SK-N-SH treated with all-trans-retinoic acid at 6 μM for 48 hours (cell line): ENCODE results near the gene CRLF3.

Experiments
- ATAC-seq: fragments of 200-7000 bp; cut with Tn5 transposase; 3 replicates; pipeline ENCODE4 v1.9.1; 2020; ENCODE audit warnings: mild to moderate bottlenecking, moderate library complexity
- ARNTL ChIP-seq: fragments of 450-650 bp; formaldehyde crosslinking; IDR thresholded peaks from 2 replicates; pipeline ENCODE4 v1.5.0; 2020; ENCODE audit warnings: low read depth, mild to moderate bottlenecking, moderate library complexity, borderline replicate concordance
- BACH2 ChIP-seq: fragments of 250-450 bp; sonication (Bioruptor Pico); IDR thresholded peaks from 2 replicates; pipeline ENCODE4 v1.9.0; 2021; ENCODE audit warnings: mild to moderate bottlenecking, borderline replicate concordance
- CSDC2 ChIP-seq: fragments of 250-450 bp; sonication (Bioruptor Pico); IDR thresholded peaks from 2 replicates; pipeline ENCODE4 v1.5.0; 2020; ENCODE audit warnings: mild to moderate bottlenecking, moderate library complexity
- ESRRG ChIP-seq: fragments of 250-450 bp; sonication (Bioruptor Pico); IDR thresholded peaks from 2 replicates; pipeline ENCODE4 v1.6.1; 2021; ENCODE audit warnings: mild to moderate bottlenecking
- GLIS3 ChIP-seq: fragments of 250-450 bp; sonication (Bioruptor Pico); IDR thresholded peaks from 2 replicates; pipeline ENCODE4 v1.5.0; 2020; ENCODE audit warnings: mild to moderate bottlenecking, moderate library complexity
- ISL1 ChIP-seq: fragments of 250-450 bp; sonication (Bioruptor Pico); IDR thresholded peaks from 2 replicates; pipeline ENCODE4 v2.1.2; 2022; ENCODE audit warnings: mild to moderate bottlenecking, moderate library complexity
- POU6F1 ChIP-seq: fragments of 250-450 bp; sonication (Bioruptor Pico); IDR thresholded peaks from 2 replicates; pipeline ENCODE4 v1.8.0; 2021; ENCODE audit warnings: low read depth, mild to moderate bottlenecking, moderate library complexity, borderline replicate concordance
- PPARA ChIP-seq: fragments of 250-450 bp; sonication (Bioruptor Pico); IDR thresholded peaks from 2 replicates; pipeline ENCODE4 v1.5.0; 2020; ENCODE audit warnings: mild to moderate bottlenecking, borderline replicate concordance
- RARB ChIP-seq: fragments of 250-450 bp; sonication (Bioruptor Pico); IDR thresholded peaks from 2 replicates; pipeline ENCODE4 v1.8.0; 2021; ENCODE audit warnings: mild to moderate bottlenecking, moderate library complexity
- SNAI2 ChIP-seq: fragments of 250-450 bp; sonication (Bioruptor Pico); IDR thresholded peaks from 2 replicates; pipeline ENCODE4 v1.5.0; 2020; ENCODE audit warnings: mild to moderate bottlenecking, moderate library complexity
- TCF4 ChIP-seq: fragments of 250-450 bp; sonication (Bioruptor Pico); IDR thresholded peaks from 2 replicates; pipeline ENCODE4 v1.8.0; 2021; ENCODE audit warnings: mild to moderate bottlenecking, moderate library complexity, borderline replicate concordance
- TSHZ2 ChIP-seq: fragments of 250-450 bp; sonication (Bioruptor Pico); IDR thresholded peaks from 2 replicates; pipeline ENCODE4 v1.5.0; 2020; ENCODE audit warnings: mild to moderate bottlenecking, moderate library complexity
- ZC3H10 ChIP-seq: fragments of 250-450 bp; sonication (Bioruptor Pico); IDR thresholded peaks from 2 replicates; pipeline ENCODE4 v1.5.1; 2021; ENCODE audit warnings: mild to moderate bottlenecking, moderate library complexity
- ZFP3 ChIP-seq: fragments of 250-450 bp; sonication (Bioruptor Pico); IDR thresholded peaks from 2 replicates; pipeline ENCODE4 v1.5.0; 2020; ENCODE audit warnings: mild to moderate bottlenecking, moderate library complexity
- ZFP30 ChIP-seq: fragments of 450-650 bp; formaldehyde crosslinking; IDR thresholded peaks from 2 replicates; pipeline ENCODE4 v1.5.0; 2022; ENCODE audit warnings: mild to moderate bottlenecking, moderate library complexity
- ZNF565 ChIP-seq: fragments of 450-650 bp; formaldehyde crosslinking; conservative IDR thresholded peaks from 2 replicates; pipeline ENCODE4 v1.5.0; 2020; ENCODE audit warnings: low read depth, mild to moderate bottlenecking, moderate library complexity
- ZNF70 ChIP-seq: fragments of 450-650 bp; formaldehyde crosslinking; IDR thresholded peaks from 2 replicates; pipeline ENCODE4 v1.5.0; 2020; ENCODE audit warnings: mild to moderate bottlenecking, moderate library complexity
- ZNF8 ChIP-seq: fragments of 450-650 bp; formaldehyde crosslinking; IDR thresholded peaks from 2 replicates; pipeline ENCODE4 v1.5.0; 2020; ENCODE audit warnings: mild to moderate bottlenecking, moderate library complexity
- TF ChIP-seq, protein P1 (sequence below): fragments of 250-450 bp; sonication (Bioruptor Pico); IDR thresholded peaks from 2 replicates; pipeline ENCODE4 v1.5.1; 2020; ENCODE audit warnings: low read depth, mild to moderate bottlenecking, moderate library complexity
- TF ChIP-seq, protein P2 (sequence below): fragments of 250-450 bp; sonication (Bioruptor Pico); IDR thresholded peaks from 2 replicates; pipeline ENCODE4 v1.8.0; 2020; ENCODE audit warnings: mild to moderate bottlenecking, moderate library complexity, borderline replicate concordance

Gene CRLF3

DNA sequence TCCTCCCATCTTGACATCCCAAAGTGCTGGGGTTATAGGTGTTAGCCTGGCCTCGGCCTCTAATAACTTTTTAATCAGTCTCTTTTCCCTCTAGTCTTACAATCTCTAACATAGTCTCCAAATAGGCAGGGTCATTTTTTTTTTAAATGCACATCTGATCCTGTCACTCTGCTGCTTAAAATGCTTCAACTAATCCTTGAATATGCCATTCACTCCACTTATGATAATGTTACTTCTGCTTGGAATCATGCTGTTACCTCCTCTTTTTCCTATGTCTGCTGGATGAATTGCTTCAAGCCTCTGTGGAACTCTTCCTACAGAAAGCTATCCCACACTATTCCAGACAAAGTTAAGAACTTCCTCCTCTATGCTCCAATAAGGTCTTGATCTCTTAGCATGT is 22.8 kb downstream of the CRLF3 start:
- ATAC-seq, result no peak
- TF ChIP-seq SNAI2 (CRISPR knock-in tag), result no peak
- TF ChIP-seq ZFP3 (CRISPR knock-in tag), result no peak
- no peak for TF ChIP-seq ESRRG (CRISPR knock-in tag)
- TF ChIP-seq, protein P1, sequence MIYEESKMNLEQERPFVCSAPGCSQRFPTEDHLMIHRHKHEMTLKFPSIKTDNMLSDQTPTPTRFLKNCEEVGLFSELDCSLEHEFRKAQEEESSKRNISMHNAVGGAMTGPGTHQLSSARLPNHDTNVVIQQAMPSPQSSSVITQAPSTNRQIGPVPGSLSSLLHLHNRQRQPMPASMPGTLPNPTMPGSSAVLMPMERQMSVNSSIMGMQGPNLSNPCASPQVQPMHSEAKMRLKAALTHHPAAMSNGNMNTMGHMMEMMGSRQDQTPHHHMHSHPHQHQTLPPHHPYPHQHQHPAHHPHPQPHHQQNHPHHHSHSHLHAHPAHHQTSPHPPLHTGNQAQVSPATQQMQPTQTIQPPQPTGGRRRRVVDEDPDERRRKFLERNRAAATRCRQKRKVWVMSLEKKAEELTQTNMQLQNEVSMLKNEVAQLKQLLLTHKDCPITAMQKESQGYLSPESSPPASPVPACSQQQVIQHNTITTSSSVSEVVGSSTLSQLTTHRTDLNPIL (CRISPR knock-in tag), result no peak
- TF ChIP-seq TSHZ2 (CRISPR knock-in tag), result no peak

DNA sequence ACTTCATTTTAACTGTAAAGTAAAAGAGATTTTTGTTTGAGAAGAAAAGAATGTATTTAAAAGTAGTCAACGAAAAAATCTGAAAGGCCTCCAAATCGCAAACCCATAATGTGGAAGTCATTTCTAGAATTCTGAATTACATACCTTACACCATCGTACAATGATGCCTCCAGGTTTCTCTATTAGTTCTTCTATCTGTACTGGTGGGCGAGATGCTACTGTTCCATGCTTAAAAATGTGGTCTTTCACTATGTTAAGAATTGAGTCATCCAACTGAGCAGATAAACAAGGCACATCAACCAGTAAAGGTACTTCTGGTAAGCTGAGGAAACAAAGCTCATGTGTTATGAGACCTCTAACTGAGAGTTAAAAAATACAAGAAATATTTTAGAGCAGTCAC is 28.5 kb downstream of the CRLF3 start:
- no peak for TF ChIP-seq BACH2 (CRISPR knock-in tag)
- TF ChIP-seq TSHZ2 (CRISPR knock-in tag), result no peak
- TF ChIP-seq CSDC2 (CRISPR knock-in tag), result no peak
- no peak for TF ChIP-seq SNAI2 (CRISPR knock-in tag)
- no peak for TF ChIP-seq GLIS3
- TF ChIP-seq POU6F1 (CRISPR knock-in tag), result no peak
- no peak for TF ChIP-seq ZC3H10
- no peak for TF ChIP-seq TCF4 (CRISPR knock-in tag)
- no peak for TF ChIP-seq ZFP30 (CRISPR knock-in tag)
- no peak for TF ChIP-seq RARB (CRISPR knock-in tag)
- TF ChIP-seq, protein P2, sequence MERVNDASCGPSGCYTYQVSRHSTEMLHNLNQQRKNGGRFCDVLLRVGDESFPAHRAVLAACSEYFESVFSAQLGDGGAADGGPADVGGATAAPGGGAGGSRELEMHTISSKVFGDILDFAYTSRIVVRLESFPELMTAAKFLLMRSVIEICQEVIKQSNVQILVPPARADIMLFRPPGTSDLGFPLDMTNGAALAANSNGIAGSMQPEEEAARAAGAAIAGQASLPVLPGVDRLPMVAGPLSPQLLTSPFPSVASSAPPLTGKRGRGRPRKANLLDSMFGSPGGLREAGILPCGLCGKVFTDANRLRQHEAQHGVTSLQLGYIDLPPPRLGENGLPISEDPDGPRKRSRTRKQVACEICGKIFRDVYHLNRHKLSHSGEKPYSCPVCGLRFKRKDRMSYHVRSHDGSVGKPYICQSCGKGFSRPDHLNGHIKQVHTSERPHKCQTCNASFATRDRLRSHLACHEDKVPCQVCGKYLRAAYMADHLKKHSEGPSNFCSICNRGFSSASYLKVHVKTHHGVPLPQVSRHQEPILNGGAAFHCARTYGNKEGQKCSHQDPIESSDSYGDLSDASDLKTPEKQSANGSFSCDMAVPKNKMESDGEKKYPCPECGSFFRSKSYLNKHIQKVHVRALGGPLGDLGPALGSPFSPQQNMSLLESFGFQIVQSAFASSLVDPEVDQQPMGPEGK (CRISPR knock-in tag), result no peak
- no peak for TF ChIP-seq ZNF70 (CRISPR knock-in tag)
- TF ChIP-seq ZNF8, result no peak
- TF ChIP-seq, all 23 proteins: peak for 0
- no peak for ATAC-seq

GRCh38 chr17:30794372-30794771 is 30.1 kb downstream of the CRLF3 start:
- no peak for ATAC-seq
- TF ChIP-seq BACH2 (CRISPR knock-in tag) (no peak), RARB (CRISPR knock-in tag) (no peak), ZNF565 (CRISPR knock-in tag) (no peak), TCF4 (CRISPR knock-in tag) (no peak), TSHZ2 (CRISPR knock-in tag) (no peak), CSDC2 (CRISPR knock-in tag) (no peak), ZFP30 (CRISPR knock-in tag) (no peak), ZNF70 (CRISPR knock-in tag) (no peak), ZFP3 (CRISPR knock-in tag) (no peak), PPARA (no peak), ZNF8 (no peak), ISL1 (CRISPR knock-in tag) (no peak), ESRRG (CRISPR knock-in tag) (no peak), ARNTL (CRISPR knock-in tag) (no peak)
- TF ChIP-seq, protein P1 (CRISPR knock-in tag), result no peak
- TF ChIP-seq, protein P2 (CRISPR knock-in tag), result no peak
